RCC 7860 (cell line): Measurements from ENCODE around the gene ZNF248.
A peak's percentile ranks its signal among the peaks of the same experiment; 100 is the strongest.
"Not testable (repeated sequence)": the region's sequence is repeated elsewhere in the genome, so short reads cannot be mapped to it uniquely, and the experiment has no call there.

Source experiments
- DNase-seq: peaks from one replicate; pipeline ENCODE4 v3.0.0-alpha.2; 2015; ENCODE audit warnings: low spot score
- FAIRE-seq: peaks from 2 replicates; lab custom pipeline; 2012; peaks lifted over from hg19 to GRCh38; lab: Jason Lieb, UNC

Gene ZNF248

DNA sequence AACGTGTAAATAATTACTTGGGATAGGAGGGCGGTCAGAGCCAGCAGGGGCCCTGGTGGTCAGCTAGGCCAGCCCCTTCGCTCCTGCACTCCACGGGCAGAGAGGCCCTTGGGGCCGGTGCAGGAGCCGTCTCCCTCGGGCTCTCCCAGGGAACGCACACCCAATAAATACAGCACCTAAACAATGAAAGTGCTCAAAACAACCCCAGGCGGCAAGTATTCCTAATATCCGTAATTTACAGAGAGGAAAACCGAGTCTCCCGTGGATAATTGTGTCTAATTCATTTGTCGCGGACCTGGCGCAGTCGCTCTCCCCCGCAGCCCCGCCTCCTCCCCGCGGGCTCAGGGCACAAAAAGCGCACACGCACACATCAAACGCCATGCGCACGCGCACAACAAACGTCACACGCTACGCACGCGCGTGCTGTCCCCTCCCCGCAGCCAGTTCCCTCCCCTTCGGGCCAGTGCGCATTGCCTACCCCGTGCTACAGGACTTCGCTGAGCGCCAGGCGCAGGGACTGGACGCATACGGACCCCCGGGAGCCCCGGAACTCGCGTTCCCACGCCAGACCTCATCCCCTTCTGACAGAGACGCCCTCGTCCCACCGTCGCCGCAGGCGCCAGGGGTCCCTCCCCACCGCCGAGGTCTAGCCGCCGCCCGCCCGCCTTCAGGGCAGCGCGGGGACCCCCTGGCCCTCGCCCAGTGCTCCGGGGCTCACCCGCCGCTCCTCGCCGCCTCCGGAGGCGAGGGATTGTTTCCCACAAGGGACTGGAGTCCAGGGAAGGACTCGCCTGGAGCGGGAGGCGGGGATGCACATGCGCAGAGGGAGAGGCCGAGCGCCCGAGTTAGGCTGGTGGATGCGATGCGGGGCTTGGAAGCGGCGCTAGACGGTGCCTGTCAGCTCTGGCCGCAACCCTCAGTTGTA, at the start of gene ZNF248:
Gene ZNF248, minus strand, starts transcription at position 324 of the 925 bp plus-strand sequence. CDS start 1,300 bp downstream, outside the sequence.
- DNase-seq = peak; percentile 91
- peak; percentile 55 for FAIRE-seq

DNA sequence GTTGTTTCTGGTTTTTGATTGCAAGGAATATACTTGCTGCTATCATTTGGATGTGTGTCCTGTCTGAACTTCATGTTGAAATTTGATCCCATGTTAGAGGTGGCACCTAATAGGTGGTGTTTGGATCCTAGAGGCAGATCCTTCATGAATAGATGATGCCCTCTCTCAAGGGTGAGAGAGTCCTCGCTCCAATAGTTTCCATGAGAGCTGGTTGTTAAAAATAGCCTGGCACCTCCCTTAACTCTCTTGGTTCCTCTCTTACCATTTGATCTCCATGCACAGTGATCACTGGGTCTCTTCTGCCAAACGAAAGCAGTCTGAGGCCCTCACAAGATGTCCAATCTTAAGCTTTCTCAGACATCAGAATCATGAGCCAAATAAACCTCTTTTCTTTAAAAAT, 49.0 kb upstream of the ZNF248 start:
- FAIRE-seq = no peak
- no peak for DNase-seq

DNA sequence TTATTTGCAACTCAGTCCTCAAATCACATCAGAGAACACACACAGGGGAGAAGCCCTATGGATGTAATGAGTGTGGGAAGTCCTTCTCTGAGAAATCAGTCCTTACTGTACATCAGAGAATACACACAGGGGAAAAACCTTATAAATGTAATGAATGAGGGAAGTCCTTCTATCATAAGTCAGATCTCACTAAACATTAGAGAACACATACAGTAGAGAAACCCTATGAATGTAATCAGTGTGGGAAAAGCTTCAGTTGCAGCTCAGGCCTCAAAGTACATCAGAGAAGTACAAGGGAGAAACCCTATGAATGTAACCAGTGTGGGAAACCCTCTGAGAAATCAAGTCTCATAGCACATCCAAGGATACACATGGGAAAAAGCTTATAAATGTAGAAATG, 39.0 kb upstream of the ZNF248 start:
- DNase-seq = no peak
- no peak for FAIRE-seq

DNA sequence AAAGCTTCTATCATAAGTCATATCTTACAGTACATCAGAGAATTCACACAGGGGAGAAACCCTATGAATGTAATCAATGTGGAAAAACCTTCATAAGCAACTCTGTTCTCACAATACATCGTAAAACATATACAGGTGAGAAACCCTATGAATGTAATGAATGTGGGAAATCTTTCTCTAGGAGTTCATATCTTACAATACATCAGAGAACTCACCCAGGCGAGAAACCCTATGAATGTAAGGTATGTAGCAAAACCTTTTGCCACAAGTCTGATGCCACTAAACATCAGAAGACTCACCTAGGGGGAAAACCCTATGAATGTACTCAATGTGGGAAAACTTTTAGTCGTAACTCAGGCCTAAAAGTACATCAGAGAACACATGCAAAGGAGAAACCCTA, 38.3 kb upstream of the ZNF248 start:
- FAIRE-seq = no peak
- DNase-seq = no peak

DNA sequence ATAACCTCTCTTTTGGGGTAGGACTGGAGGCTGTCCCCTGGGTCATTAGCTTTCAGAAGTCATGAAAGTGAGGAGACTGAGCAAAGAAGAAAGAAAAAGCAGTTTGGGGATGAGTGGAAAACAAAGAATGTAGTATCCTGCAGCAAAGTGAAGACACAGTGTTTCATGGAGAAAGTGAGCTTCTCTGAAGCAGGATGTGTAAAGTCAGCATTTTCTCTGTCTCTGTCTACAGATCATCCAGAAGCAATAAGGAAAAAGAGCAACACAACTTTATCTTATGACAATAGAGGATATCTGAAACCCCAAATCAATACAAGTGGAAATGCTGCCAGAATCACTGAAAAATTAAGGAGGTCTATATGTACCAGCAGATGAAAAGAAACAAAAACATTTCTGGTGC, 28.4 kb upstream of the ZNF248 start:
- FAIRE-seq = no peak

DNA sequence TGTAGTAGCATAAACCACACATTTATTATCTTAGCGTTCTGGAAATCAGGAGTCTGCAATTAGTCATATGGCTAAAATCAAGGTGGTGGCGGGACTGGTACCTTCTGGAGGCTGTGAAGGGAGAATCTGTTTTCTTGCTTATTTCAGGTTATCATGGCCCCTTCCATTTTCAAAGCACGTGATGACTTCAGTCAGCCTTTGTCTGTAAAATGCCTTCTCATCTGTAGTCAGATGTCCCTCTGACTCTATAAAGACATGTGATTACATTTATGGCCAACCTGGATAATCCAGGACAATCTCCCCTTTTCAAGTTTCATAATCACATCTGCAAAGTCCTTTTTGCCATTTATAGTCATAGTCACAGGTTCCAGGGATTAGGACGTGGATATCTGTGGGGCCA, 15.5 kb upstream of the ZNF248 start:
- FAIRE-seq (no peak), DNase-seq (no peak)

More for the DNA sequence above, 28.4 kb upstream of the ZNF248 start:
- no peak for DNase-seq

DNA sequence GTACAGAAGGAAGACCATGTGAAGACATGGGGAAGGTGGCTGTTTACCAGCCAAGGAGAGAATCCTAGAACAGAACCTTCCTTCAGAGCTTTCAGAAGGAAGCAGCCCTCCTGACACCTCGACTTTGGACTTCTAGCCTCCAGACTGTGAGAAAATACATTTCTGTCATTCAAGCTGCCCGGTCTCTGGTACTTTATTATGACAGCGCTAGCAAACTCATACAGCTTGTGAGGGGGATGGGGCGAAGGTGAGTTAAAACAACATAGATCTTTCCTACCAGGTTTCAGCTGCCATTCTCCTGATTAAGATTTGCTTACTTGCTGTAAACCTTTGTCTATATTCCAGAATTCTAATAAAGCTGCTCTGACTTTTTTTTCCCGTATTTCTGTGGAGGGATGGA, 14.9 kb upstream of the ZNF248 start:
- DNase-seq = no peak
- FAIRE-seq = no peak

DNA sequence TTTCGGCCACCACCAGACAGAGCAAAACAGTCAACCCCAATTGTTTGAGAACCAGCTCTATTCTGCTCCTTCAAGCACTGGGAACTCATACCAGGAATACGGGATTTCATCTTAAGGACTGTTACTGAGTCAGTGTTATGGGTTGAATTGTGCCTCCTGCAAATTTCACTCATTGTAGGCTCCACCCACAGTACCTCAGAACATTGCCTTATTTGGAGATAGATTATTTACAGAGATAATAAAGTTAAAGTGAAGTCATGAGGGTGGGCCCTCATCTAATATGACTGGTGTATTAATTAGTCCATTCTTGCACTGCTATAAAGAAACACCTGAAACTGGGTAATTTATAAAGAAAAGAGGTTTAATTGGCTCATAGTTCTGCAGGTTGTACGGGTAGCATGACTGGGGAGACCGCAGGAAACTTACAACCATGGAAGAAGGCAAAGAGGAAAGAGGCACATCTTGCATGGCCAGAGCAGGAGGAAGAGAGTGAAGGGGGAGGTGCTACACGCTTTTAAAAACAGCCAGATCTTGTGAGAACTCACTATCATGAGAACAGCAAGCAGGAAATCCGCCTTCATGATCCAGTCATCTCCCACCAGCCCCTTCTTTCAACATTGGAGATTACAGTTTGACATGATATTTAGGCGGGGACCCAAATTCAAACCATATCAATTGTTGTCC, 14.3 kb upstream of the ZNF248 start:
- DNase-seq (no peak), FAIRE-seq (no peak)

DNA sequence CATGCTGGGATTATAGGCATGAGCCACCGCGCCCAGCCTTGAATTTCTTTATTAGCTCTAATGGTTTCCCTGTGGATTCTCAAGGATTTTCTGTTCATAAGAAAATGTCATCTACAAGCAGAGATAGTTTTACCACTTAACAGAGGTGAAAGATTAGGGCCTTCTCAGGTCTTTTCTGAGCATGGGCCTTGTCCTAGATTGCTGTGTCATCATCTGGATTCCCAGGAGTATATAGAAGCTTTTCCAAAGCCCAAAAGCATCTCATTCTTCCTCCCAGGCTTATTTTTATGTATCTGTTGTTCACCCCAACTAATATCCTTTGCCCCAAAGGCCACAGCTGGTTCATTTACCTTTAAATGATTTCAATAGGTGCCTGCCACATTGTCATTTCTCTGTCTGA, 13.7 kb upstream of the ZNF248 start:
- no peak for FAIRE-seq
- no peak for DNase-seq

DNA sequence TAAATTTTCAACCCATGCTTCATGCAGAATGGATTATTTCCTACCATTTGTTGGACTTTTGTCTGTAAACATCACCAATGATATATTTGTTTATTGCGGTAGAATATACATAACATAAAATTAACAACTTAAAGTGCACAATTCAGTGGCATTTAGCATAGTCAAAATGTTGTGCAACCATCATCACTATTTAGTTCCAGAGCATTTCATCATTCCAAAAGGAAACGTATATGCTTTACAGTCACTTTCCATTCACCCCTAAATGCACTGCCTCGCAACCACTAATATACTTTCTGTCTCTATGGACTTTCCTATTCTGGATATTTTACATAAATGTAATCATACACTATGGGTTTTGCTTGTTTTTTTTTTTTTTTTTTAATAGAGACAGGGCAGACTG, 11.4 kb upstream of the ZNF248 start:
- no peak for FAIRE-seq
- no peak for DNase-seq

DNA sequence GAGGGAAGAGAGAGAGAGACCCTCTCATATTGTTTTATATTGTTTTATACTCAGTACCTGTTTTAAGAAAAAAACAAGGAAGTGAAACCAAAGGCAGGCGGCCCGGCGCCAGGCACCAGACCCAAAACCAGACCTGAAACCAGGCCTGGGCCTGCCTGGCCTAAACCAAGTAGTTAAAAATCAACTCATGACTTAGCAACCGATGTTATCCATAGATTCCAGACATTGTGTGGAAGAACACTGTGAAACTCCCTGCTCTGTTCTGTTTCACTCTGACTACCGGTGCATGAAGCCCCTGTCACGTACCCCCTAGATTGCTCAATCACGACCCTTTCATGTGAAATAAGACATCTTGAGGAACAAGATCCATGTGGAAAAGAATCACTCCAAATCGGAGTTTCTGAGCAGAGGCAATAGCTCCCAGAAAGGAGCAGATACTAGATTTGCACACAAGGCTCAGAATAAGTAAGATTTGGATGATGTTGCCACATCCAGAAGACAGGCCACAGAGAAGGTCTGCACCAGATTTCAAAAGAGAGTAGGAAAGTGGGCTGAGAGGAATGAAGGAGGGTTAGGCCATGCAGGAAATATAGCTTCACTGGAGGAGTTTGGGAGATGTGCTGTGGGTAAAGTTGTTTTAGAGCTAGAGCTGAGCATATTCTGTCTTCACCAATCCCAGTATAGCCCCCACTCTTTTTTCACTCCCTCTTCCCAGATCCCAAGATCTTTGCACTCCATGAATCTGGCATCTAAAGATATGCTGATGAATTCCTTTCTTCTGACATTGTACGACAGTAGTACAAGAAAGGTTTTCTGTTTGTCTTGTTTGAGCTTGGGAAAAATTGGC, 8.8 kb upstream of the ZNF248 start:
- DNase-seq = peak; percentile 55
- FAIRE-seq = peak; percentile 83

DNA sequence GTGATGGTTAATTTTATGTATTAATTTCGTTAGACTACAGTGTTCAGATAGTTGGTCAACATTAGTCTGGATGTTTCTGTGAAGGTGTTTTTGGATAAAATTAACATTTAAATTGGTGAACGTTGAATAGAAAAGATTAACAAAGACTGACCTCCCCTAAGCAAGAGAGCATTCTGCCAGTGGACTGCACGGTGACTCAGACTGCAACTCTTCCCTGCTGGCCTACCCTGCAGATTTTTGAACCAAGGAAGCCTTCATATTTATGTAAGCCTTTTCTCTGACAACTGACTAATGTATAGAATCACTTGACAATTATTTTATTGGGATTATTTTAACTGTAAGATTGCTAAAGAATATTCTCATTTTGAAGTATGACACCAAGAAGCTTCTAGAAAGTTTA, 7.9 kb upstream of the ZNF248 start:
- peak; percentile 52 for DNase-seq
- FAIRE-seq = no peak

DNA sequence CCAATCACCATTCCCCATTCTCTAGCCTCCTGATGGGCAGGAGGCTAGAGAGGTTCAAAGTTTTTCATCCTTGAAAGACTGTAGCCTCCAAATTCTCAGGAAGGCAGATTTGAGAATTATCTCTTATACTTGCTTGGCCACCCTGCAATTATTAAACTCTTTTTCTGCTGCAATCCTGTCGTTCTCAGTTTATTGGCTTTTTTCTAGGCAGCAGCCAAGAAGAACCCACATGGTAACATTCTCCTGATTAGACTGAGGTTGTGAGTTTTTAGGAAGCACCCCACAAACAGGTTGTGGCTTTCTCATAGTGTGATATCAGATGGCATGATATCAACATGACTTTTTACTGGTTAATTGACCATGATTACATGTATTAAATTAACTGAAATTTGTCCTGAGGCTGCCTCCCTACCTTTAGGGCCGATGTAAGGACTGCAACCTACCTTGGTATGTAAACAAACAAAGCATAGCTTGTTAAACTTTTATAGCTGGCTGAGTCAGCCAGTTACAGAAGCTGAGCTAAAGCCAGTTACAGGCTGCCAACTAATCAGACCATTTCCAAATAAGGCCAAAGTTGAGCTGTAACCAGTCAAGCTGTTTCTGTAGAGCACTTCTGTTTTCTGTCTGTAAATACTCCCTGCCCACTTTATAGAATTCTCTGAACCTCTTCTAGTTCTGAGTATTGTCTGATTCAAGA, 3.2 kb upstream of the ZNF248 start:
- peak; percentile 20 for DNase-seq

DNA sequence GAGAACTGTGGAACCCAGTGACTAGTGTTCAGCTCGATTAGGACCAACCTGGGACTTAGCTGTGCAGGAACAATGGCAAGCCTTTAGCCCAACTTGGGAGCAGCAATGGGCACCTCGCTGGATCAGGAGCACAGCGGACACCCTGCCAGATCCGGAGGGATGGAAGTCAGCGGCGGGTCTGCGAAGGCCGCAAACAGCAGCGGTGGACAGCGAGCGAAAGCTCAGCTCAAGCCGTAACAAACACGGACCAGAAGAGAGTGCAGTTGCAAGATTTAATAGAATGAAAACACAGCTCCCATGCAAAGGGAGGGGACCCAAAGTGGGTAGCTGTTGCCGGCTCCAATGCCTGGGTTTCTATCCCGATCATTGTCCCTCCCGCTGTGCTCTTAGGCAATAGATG, 1.9 kb upstream of the ZNF248 start:
- FAIRE-seq = not testable (repeated sequence)

More for the DNA sequence above, 3.2 kb upstream of the ZNF248 start:
- no peak for FAIRE-seq

DNA sequence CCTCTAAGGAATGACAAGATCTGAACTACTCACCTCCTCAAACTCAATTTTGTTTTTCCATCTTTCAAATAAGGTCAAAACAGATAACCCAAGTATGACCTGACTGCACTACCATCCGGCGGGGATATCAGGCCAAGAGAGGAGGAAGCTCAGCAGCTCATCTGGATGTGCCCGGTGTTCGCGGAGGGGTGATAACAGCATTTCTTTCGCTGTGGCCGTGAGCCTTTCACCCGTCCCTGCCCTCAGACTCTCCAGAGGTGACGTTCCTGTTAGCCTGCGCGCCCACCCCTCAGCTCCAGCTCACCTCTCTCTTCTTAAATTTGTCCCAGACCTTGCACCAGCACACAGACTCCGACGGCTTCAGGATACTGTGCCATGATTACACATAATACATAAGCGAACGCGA, 526 bp downstream of the ZNF248 start:
- FAIRE-seq (no peak), DNase-seq (peak; percentile 10)

More for the DNA sequence above, 1.9 kb upstream of the ZNF248 start:
- not testable (repeated sequence) for DNase-seq

DNA sequence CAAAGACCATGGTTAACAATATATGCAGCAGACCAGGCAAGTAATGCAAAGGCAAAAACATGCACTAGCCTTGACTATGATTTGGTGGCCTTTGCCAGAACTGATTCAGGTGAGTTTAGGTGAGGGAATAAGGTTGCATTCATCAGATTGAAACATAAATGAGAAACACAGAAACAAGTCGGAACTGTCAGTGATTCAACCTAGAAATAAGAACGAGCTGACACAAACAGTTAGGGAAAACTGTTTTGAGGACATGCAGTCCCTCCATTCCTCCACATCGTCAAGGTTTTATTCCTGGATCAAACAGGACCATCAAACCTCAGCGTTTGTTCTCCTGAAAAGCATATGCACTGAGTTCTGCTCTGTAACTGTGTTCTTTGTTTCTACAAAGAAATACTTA, 1.8 kb downstream of the ZNF248 start:
- DNase-seq (no peak), FAIRE-seq (no peak)

DNA sequence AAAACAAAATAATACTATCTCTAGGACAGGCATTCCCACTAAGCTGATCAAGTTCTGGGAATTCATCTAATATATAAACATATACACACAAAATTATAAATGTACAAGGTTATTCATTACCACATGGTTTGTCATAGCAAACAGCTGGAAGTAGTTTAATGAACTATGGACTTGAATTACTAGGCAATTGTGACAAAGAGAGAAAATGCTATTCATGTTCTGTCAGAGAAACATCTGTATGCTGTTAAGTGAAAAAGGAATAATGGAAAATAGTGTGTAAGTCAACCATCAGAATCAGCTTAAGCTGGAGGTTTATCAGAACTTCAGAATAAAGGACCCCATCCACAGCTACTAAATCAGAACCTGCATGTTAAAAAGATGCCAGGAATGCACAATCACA, 2.8 kb downstream of the ZNF248 start:
- FAIRE-seq = no peak

DNA sequence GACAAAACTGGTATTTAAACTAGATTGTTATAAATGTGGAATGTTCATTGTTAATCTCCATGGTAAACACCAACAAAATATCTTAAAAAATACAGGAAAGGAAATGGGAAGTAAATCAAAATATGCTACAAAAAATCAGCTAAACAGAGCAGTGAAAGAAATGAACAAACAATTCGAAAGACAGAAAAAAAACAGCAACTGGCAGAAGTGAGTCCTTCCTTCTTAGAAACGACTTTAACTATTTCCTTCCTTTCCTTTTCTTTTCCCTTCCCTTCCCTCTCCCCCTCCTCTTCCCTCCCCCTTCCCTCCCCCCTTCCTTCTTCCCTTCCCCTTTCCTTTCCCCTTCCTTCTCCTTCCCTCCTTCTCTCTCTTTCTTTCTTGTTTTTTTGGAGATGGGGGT, 12.8 kb downstream of the ZNF248 start:
- FAIRE-seq (no peak), DNase-seq (no peak)

More for the DNA sequence above, 2.8 kb downstream of the ZNF248 start:
- no peak for DNase-seq

DNA sequence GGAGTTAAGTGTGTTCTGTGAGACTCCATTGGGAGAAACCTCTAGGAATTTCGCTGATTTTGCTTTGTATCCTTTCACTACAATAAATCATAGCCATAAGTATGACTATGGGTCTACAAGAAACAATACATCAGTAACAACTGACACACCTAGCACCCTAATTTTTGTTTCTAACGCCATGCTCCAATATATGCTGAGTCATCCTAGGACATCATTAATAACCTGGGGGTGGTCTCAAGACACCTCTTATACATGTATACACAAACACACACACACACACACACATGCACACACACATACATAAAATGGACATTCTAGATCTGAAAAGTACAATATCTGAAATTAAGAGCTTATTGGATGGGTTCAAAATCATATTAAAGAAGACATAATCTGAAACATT, 18.2 kb downstream of the ZNF248 start:
- FAIRE-seq = no peak
- no peak for DNase-seq

DNA sequence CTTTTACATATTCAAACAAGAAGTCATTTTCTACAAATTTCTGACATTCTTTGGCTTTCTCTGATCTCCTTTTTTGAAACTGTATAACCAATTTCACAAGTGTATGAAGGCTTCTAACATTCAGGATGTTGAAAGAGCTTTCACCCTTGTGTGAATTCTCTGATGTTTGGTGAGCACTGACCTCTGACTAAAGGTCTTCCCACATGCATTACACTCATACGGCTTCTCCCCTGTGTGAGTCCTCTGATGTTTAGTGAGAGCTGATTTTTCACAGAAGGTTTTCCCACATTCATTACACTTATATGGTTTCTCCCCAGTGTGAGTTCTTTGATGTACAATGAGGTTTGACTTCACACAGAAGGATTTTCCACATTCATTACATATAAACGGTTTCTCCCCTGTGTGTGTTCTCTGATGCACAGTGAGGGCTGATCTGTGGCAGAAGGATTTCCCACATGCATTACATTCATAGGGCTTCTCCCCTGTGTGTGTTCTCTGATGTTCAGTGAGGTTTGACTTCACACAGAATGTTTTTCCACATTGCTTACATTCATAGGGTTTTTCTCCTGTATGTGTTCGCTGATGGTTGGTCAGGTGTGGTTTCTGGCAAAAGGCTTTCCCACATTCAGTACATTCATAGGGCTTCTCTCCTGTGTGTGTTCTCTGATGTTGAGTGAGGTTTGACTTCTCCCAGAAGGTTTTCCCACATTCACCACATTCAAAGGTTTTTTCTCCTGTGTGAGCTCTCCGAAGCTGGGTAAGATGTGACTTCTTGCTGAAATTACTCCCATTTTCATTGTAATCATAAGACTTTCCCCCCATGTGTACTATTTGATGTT, 25.7 kb downstream of the ZNF248 start:
- FAIRE-seq (no peak), DNase-seq (no peak)
